Hematopoietic multipotent progenitor cell treated with erythropoietin and hydrocortisone succinate and interleukin-3 and kit ligand, for 4 days (in vitro differentiated cells): Measurements from ENCODE around the gene KCP.
"Not testable (repeated sequence)": the region's sequence is repeated elsewhere in the genome, so short reads cannot be mapped to it uniquely, and the experiment has no call there.

Experiments used
- DNase-seq: peaks from one replicate; pipeline ENCODE4 v3.0.0-alpha.2; 2015

Gene KCP

GRCh38 chr7:128920913-128921582 lies 10.5 kb upstream of the KCP start:
- DNase-seq = no peak

DNA sequence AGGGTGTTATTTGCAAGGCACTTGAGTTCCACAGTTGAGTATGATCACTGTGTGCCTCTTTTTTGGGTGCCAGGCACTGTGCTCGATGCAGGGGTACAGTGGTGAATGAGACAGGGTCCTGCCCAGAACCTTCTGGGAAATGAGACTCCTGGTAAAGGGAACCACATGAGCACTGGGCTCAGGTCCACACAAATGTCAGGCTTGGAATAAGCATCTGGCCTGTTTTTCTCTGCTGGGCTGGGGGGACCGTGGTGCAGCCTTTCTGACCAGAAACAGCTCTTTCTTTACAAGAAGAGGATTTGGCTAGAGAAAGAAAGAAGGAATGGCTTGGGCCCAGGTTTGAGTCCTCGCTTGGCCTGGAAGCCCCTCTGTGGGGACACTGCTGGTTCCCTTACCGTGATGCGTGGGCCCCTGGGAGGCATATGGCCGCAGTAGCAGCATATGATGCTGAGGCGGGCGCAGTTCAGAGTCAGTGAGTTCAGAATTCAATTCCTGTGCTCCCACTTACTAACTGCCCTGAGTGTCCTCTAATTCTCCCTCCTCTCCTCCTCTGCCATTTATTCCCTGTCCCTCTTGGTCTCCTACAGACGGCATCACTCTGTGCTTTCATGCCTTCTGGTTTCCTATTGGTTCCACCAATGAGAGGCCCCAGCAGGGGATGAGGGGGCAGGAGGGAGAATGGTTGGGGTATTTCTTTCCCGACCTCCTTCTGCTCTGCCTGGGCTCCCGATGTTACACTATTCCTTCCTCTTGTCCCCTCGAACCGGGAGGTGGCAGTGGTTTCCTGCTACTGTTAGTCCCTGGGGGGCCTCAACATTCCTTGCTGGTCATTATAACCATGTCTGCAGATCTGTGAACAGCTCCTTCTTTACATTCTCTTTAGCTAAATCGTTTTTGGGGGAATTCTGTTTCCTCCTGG lies 9.6 kb upstream of the KCP start:
- no peak for DNase-seq

DNA sequence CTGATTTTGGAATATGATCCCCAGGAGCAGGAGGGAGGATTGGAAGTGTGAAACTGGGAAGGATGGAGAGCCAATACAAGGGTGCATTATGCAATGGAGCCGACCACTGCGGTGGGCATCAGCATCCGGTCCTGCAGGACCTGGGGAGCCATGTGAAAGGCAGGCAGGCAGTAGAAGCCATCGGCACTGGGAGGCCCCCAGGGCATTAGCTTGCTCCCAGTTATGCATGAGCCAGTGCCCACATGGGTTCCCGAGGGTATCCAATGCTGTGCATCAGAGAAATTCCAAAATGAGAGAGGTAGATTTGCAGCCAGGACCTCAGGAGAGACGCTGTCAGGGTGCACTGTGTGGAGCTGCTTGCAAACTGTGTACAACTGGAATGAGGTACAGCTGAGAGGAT lies 8.7 kb upstream of the KCP start:
- no peak for DNase-seq

DNA sequence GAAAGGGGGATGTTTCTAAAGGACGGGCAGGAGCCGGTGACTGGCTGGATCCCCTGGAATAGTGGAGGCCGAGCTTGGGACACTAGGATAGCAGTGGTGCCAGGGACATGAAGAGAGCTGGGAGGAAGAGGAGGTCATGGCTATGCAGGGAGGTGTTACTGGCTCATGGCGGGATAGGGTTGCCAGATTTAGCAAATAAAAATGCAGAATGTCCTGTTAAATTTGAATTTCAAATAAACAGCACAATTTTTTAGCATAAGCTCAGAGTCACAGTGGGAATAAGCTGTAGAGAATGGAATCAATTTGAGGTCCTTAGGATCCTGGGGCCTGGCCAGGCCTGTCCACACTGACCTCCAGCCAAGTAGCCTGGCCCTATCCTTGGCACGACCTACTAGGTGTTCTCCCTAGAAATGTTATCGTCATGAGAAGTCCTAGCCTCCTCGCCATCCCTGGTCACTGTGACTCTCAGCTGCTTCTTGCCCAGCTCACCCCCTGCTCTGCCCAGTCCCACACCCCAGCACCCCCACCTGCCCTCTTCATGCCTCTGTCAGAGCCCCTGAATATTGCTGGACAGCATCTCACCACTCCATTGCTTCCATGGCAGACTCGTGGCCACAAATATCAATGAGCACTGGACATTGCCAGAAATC lies 7.6 kb upstream of the KCP start:
- DNase-seq = no peak

GRCh38 chr7:128917122-128917521 lies 6.6 kb upstream of the KCP start:
- no peak for DNase-seq

- no peak for DNase-seq
Measured at GRCh38 chr7:128916643-128916915, 6.1 kb upstream of the KCP start.

- DNase-seq = no peak
Measured at GRCh38 chr7:128915841-128916642, 5.5 kb upstream of the KCP start.

GRCh38 chr7:128915271-128915819 lies 4.8 kb upstream of the KCP start:
- DNase-seq = no peak

DNA sequence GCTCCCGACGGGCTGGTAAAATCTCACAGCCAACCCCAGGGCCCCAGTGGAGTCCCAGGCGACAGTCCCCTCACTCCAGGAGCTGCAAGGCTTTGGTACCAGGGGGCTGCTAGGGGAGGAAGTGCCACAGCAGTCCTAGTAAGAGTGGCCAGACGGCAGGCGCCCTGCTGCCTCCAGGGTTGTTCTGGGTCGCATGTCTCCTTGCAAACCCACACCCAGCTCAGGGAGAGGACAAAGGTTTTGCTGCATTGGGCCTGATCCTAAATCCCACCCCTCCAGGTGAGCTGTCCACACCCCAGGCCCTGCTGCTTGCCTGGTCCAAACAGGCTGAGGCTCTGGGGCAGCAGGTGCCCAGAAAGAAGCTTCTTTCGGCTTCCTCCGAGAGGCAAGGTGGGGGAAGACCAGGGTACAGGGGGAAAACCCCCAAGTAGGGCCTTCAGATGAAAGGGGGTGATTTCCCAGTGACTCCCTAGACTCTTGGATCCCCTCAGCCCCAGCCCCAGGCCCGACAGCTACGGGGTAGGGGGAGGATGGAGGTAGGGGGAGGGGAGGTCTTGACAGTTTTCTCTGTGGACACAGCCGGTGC lies 4.2 kb upstream of the KCP start:
- DNase-seq = peak; percentile 41

GRCh38 chr7:128913870-128914565 lies 3.5 kb upstream of the KCP start:
- DNase-seq = no peak

DNA sequence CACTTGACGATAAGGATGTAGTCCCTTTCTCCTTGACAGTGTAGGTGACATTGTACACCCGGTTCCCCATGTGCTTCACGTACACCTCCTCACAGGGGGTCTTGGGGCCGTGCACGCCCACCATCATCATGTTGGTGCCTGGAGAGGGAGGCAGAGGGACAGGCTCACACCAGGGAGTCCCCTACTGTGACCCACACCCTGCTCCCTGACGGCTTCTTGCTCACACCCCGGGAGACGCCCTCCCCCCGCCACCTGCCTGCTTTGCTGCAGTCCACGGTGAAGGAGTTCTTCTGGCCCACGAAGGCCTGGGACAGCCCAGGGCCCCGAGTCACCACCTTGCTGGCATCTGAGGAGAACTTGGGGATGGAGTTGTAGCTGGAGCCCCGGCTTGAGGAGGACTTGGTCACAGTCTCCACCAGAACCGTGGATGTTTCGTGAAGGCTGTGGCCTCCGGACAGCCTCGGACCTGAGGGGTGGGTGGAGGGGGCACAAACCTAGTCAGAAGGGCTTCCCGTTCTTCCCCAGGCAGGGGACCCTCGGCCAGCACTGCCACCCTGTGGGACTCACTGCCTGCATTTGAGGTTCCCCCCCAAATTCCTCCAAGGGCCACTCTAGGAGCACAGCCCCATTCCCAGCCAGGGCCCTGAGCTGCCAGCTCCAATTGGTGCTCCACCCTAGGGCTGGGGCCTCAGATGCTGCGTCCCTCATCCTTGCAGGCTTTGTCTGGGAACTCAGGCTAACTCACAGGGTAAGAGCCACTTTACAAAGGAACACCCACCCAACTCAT lies 2.4 kb upstream of the KCP start:
- DNase-seq = not testable (repeated sequence)

DNA sequence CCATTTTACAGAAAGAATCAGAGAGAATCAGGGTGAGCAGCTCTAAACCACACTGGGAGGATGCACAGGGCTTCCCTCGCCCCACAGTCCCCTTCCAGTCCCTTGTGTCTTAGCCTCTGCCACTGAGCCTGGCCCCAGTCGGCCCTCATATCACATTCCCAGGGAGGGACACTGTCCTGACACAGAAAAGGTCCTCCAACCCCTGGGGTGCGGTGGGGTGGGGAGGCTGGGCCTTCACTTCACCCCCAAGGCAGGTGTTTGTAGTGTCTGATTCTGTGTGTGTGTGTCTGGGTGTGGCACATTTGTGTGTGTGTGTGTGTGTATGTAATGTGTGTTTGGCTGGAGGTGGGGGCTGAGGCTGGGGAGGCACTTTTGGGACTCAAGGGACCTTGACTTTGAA lies 1.8 kb upstream of the KCP start:
- DNase-seq = no peak

- DNase-seq = no peak
Measured at GRCh38 chr7:128911423-128912031, 1.0 kb upstream of the KCP start.

DNA sequence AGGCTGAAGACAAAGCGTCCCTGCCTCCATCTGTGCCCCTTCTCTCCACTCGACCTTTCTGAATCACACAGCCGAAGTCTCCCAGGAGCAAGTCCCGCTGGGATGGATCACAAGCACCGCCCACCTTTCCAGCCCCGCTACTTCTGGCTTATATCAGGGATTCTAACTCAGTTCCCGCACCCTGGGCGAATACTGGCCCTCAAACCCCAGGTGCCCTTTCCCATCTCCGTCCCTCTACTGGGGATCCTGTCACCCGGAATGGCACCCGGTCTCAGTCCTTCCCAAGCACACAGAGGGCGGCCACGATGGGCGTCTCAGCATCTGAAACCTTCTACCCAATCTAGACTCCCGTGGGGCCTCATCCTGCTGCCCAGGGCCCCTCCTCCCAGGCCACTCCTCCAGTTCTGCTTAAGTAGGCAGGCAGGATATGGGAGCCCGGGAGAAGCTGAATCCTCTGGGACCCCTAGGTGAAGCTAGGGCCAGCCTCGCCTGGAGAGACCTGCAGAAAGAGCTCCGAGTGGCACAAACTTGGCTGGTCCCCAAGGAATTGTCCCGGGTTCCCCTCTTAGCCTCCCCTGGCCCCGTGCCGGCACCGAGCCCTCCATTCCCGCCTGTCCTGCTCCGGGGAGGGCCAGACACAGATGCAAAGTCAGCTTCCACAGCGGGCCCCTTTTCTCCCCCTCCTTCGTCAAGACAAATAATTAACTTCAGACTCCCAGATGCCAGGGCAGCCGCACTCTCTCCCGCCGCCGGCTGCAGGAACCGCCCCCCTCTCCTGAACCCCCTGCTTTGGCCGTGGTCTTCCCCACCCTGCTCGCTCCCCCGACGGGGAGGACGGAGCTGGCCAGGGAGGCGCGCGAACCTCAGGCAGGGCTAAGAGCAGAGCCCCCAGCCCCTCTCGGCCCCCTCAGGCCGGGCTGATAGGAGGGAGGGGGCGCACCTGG lies 612 bp downstream of the KCP start:
- DNase-seq = no peak

GRCh38 chr7:128908750-128909624 lies 1.5 kb downstream of the KCP start:
- no peak for DNase-seq

- no peak for DNase-seq
Measured at GRCh38 chr7:128906766-128907559, 3.5 kb downstream of the KCP start.

DNA sequence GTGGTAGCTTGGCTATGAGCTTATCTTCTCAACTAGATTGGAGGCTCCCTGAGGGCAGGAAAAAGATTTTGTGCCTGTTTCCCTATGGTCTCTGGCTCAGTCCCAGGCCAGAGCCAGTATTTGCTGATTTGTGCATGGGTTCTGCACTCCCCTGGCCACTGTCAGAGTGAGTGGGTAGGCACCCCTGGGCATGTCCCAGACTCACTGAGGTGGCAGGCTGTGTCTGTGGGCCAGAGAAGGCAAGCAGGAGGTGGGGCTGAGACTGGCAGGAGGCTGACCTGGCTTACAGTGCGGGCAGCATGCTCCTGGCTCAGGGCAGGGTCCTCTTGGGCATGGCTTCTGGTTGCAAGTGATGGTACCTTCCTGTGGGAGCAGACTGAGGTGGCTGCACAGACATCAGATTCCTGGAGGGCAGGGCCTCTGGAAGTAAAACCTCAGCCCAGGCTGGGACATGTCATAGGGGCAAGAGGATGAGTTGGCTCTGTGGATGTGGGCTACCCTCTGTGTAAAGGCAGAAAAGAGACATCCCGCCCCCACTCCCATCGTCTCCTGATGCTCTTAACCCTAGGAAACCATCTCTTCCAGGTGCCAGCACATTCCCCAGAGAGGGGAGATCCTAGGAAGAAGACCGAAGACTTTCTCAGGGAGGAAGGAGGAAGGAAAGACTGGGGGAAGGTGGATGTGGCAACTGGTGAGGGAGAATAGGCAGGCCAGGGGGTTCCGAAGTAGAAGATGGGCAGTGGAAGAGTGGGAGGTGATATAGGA lies 4.3 kb downstream of the KCP start:
- no peak for DNase-seq
